Activated CD4-positive, alpha-beta T cell treated with anti-CD3 and anti-CD28 coated beads, Interleukin-2, amount 50 U/mL, for 48 hours (primary cell): ENCODE measurements around the gene ATXN7L2.

ENCODE experiments used
- DNase-seq, 2 experiments: peaks; one replicate each; pipeline ENCODE4 v3.0.0-alpha.2; 2020

ATXN7L2 gene

DNA sequence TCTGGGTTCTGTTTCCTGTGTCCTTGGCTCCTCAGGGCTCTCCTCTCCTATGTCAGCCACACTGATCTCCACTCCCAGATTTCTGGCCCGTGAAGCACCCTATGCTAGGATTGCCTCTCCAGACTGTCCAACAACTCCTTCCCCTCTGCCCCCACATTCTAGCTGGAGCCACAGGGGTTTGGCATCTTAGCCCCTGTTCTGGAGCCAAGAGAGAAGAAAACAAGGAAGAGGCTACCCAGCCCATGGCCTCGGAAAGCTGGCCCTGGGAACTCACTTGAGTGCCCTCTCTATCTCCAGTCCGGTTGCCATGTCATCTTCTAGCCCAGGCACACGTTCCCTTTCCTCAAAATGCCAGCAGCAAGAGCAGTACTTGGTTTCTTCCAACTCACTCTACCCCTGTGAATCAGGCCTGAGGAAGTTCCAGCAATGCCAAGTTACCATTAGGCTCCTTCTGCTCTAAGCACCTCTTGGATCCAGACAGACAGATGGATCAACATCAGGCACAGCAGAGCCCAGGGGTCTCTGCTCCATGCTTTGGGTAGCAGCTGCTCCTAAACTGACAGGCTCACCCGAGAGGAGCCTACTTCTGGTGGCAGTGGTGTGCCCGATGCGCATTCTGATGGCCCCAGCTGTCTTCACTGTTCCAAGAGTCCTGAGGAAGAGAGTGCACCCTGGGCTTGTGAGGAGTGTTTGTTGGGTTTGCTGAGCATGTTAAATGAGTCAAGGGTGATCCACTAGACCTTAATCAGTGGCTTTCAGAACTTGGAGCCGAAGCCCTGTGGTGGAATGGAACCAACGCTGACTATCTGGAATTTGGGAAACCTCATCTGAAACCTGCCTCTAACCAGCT is 44.4 kb downstream of the ATXN7L2 start:
- no peak for DNase-seq

DNA sequence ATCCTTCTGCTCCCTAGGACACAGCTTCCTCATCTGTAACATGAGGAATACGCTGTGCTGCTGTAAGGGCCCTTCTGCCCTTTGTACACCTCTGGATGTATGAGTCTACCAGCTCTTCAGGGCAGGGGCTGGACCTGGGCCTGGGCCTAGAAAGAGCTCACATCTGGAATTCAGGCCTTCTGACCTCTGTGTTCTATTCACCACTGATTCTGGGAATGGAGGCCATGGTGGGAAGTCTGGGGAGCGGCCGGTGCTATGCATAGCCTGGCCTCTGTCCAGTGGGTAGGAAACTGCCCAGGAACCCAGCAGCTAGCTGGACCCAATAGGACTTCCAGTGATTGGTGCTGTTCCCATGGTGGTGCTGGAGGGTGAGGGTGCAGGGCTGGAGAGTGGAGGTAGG is 45.0 kb downstream of the ATXN7L2 start:
- no peak for DNase-seq

DNA sequence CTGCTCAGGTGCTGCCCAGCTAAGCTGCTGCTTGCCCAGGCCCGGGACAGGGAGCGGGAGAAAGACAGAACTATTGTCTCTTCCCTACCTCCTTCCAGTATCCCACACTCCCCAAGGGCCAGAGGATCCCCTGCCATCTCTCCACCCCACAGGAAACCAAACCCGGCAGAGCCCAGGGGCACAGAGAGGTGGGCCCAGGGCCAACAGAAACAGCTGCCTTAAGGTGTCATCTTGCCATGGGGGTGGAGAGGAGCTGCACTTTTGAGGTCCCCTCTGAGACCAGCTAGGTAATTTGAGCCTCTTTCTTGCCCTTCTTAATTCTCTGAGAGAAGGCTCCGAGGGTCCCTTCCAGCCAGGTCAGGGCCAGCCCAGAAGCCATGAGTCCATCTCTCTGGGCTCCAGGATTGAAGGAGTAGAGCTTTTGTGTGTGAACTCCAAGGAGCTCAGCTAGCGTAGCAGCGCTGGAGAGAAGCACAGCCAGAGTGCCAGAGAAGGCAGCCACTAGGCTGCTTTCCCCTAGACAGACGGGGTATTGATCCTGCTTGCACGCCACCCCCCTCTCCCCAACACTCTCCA is 46.3 kb downstream of the ATXN7L2 start:
- DNase-seq: no peak

DNA sequence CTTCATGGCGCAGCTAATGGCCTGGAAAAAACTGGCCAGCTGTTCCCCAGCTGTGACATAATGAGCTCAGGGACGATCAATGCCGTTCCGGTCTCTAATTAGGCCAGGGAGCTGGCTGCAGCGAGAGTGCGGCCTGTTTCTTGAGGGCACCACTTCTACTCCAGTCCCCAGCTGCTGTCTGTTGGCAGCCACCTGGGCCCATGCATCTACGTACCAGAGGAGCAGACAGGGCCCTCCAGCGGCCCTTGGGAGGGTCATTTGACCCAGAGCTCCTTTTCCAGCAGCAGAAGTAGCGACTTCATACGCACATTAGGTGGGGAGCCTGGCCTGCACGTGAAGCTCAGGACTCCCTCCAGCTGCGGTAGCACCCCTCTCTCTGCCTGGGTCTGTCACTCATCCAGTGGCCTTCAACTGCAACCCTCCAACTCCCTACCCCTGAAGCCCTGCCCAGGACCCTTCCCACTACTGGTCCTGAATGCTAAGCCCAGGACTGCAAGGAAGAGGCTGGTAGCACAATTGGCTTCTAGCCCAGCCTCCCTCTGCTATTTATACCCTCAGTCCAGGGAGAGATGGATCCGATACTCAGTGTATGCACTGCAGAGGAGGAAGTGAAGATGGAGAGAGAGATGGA is 46.9 kb downstream of the ATXN7L2 start:
- DNase-seq: no peak

DNA sequence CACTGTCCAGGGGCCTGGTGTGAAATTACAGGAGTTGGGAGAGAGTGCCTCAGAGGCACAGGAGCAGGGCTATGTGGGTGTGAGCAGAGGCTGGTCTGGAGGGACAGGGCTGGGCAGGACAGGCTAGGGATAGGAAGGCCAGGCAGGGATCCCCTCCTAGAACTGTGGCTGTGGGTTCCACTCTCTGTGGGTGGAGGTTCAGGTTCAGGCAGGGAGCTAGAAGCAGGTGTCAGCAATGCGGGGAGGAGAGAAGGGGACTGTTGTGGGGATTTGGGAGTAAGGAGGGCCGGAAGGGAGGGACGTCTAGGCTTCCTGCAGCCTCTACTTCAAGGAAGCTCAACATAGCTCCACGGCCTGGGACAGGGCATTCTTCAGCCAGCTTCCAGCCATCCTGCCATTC is 47.7 kb downstream of the ATXN7L2 start:
- no peak for DNase-seq

DNA sequence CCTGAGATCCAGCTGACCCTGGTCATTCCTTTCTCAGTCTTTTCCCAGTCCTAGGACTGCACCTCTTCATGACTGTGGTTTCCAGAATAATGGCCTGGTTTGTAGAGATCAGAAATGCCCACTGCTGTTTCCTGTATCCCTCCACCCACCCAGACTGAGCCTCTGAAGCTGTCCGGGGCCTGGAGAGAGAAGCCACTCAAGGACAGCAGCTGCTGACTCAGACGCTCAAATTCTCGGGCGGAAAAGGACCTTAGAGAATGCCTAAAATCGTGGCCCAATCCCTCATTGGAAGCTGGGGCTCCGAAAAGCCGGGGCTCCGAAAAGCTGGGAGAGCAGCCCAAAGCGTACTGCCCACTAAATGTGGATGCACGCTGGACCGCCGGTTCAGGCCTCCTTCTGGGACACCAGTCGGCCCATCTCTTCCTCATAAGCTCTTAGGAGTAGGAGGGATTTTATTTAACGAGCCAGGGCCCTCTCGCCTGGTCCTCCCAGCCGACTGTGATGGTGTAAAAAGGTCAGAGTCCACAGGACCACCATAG is 48.2 kb downstream of the ATXN7L2 start:
- no peak for DNase-seq

DNA sequence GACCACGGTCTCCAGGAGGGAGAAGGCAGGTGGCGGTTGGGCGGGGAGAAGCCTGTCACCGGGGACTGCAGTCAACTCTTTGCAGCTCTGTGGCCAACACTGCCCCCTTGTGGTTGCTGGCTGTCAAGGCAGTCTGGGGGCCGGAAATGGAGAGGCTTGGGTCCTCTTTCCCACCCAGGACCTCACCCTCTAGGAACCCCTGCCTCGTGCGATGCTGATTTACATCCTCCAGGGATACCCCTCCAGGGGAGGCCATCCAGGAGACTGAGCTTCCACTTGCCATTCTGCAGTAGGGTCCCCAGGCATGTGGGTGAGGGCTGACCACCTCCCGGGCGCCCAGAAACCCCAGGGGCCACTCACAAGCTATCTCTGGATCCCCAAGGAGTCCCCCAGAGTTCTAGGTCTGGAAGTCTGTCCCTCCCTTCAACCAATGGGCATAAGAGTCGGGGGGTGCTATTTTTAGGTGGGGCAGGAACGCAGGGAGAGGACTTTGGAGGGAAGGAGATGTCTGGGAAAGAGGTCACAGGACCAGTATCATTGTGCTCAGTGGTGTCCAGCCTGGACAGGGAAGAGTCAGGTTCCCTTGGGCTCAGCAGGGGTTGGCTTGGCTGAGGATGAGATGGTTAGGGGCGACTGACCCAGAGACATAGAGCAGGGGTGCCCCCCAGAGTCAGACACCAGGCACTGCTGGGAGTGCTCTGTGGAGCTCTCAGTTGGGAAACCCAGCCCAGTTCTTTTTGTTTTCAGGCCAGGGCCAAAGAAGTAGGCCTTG is 48.8 kb downstream of the ATXN7L2 start:
- DNase-seq: peak; percentile 95 to 96

DNA sequence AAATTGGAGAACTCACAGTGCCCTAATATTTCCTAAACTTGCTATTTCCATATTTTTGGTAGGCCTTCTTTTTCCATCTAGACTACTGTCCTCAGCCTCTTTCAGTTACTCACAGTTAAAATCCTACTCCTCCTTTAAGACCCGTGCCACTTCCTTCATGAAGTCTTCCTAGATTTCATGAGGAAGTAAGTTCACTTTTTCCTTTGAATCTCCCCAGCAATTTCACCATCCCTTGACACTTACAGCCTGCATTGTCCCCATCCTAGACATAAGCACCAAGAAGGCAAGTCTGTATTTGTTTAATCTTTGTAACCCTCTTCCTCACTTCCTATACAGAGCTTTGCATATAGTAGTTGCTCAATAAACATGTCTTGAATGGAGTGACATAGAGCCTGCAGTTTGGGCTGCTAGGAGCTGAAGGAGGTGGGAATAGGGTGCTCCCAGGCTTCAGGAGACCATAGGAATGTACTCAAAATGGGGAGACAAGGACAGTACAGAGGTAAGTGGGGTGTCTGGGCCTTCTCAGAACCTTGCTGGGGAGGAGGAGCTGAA is 50.7 kb downstream of the ATXN7L2 start:
- no peak for DNase-seq

DNA sequence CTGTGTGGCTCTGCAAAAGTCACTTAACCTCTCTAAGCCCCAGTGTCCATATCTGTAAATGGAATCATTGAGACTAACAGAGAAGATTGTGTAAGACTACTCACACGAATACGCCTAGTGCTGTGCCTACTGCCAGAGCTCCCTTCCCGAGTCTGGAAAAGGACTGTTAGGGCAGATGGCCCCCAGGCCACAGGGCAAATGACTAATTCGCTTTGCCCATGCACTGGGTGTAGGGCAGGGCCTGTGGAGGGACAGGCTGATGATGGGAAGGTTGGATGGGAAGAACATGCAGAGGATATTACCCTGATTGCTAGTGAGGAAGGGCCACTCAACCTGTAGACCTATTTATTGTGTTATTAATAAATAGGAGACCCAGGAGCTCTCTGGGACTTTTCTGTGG is 51.8 kb downstream of the ATXN7L2 start:
- no peak for DNase-seq

DNA sequence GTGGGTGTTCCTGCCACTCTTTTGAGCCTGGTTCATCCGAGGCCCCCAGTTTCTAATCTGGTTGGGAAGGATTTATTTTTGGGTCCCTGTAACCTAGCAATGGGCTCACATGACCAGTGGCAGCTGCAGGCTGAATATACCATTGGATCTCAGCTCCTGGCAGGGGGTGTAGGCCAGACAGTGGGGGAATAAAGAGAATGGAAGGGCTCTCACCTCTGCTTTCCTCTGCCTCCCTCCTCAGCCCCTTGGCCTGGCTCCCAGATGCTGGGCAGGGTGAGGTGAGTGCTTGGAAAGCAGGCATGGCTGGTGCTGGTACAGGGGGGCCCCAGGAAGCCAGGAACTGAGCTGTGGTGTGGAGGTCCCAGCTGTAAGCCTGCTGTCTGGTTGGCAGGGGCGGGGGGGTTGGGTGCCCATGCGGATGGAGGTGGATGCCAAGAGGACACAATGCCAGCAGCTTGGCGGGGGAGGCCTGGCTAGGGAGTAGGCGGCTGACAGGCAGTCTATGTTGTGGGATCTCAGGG is 52.3 kb downstream of the ATXN7L2 start:
- no peak for DNase-seq

DNA sequence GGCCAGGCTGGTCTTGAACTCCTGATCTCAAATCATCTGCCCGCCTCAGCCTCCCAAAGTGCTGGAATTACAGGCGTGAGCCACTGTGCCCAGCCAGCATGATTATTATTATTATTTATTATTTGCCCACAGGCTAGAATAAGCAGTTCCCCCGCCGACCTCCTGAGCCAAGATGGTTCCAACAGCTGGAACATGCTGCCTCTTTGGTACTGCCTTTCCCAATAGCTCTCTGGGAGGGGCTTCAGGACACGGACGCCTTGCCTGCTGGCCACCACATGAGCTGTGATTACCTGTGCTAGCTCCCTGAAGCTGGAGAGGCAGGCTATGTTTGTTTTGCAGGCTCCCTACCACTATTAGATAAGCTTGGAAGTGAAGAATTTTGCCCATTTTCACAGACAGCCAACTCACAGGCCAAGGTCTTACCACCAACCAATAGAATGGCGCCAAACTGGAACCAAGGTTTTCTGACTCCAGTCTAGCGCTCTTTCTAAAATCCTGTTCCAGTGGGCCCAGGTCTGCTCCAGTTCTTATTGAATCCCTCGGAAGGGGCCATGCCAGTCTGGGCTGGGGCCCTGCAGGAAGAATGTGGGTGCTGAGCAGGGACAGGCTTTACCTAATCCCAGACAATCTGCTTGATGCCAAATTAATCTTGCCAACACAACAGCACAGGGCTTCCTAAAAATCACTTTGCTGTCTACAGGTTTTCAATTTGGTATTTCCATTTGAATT is 53.9 kb downstream of the ATXN7L2 start:
- no peak for DNase-seq

DNA sequence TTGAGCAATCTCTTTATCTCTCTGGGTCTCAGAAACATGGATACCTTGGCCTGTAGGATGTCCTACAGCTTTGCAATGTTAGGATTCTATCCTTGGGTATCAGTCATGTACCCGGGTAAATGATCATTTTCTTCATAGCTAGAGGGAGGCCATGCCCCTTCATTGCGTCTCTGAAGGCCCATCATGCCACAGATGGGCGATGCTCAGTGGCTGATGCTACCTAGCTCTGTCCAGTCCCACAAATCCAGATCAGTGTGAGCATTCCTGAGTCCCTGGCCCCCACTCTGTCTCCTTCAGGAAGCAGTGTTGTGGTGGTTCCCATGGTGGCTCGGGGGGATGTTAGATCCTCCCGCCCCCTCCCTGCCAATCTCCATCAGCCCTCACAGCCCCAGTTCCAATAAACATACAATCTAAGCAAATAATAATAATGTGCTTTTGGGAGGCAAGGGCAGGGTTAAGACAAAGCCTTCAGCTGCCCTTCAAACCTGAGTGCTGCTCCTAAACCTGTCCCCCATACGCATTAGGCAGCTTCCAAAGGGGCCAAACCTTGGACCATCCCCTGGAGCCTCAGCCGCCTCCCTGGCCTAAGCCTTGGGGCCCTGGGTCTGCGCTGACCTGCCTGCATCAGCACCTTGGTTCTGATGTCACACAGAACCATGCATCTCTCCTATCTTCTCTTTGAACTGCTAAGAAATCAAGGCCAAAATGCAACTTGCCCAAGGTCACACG is 55.3 kb downstream of the ATXN7L2 start:
- no peak for DNase-seq

DNA sequence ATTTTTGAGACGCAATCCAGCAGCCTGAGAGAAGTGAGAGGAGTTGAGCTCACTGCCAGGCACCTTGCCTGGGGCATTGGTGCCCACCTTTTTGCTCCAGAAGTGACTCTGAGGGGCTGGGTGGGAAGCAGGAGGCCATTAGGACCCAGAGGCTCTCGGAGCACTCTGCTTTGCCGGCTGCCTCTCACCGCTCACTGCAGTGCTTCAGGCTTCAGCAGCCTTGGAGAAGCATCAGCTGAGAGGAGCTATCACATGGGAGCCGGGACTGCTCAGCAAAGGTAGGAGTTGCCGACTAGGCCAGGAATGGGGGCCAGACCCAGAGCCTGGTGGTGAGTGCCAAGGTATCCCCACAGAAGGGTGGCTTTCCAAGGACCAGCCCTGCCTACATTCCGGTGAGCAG is 56.0 kb downstream of the ATXN7L2 start, which contains the start of gene GPR61:
Gene GPR61 (plus strand): TSS at position 197 of the 400 bp plus-strand sequence. CDS start 3,151 bp downstream, outside the sequence.
- no peak for DNase-seq

DNA sequence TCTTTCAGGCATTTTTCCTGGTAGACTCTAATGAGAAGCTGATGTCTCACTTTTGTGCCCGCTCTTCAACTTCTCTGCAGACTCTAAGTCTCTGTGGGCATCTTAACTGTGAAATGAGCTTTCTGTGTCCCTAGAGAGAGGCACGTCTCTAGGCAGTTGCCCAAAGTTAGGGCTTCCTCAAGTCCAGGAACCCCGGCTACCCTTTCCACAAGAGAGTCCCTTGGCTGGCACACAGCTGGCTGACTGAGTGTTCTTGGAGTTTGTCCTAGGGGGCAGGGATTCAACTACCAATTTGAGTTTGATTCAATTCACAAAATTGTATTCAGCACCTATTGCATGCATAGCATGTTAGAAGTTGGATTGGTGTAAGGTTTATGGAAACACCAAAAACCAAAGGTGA is 57.4 kb downstream of the ATXN7L2 start:
- DNase-seq: no peak
